Right lobe of liver (tissue), 6 donors: Measurements from ENCODE around the gene EVA1A. TPM values are rescaled to one million over a fixed set of nuclear protein-coding genes. Genes with fewer than 3 reads are reported as not detected.

Experiments used
- ATAC-seq, 4 donors: fragments of 200-7000 bp; cut with Tn5 transposase; one replicate each; pipeline ENCODE4 v1.9.1; 2020; ENCODE audit warnings: mild to moderate bottlenecking in 4 of 4, moderate library complexity in 4 of 4
- DNase-seq, 3 donors: peaks; one replicate each; pipeline ENCODE4 v3.0.0-alpha.2; 2020
- H3K27ac ChIP-seq, 3 donors: fragments of 200-600 bp; one replicate each; pipeline ENCODE4 v1.8.0; 2022
- H3K27me3 ChIP-seq, 2 donors: fragments of 200-600 bp; one replicate each; pipeline ENCODE4 v1.8.0; 2022
- H3K36me3 ChIP-seq, 4 donors: fragments of 200-600 bp; sonication (generic) in 1 of 4; one replicate each; pipeline versions ENCODE4 v1.5.1 to v1.8.0; 2017 to 2022; ENCODE audit warnings: control low read depth in 1 of 4
- H3K4me1 ChIP-seq, 4 donors: fragments of 200-600 bp; sonication (generic) in 1 of 4; one replicate each; pipeline versions ENCODE4 v1.5.1 to v1.8.0; 2017 to 2022; ENCODE audit warnings: control low read depth in 1 of 4
- H3K4me3 ChIP-seq, 3 donors: fragments of 200-600 bp; one replicate each; pipeline ENCODE4 v1.8.0; 2022
- H3K9me3 ChIP-seq, 4 donors: fragments of 200-600 bp; sonication (generic) in 1 of 4; one replicate each; pipeline versions ENCODE4 v1.5.1 to v1.8.0; 2017 to 2022; ENCODE audit warnings: control low read depth in 1 of 4
- POLR2A ChIP-seq: fragments of 450-650 bp; IDR thresholded peaks from one replicate; pipeline ENCODE4 v1.6.1; 2017; ENCODE audit warnings: antibody characterized with exemption, mild to moderate bottlenecking
- WGBS: methylation state at CpG from one replicate; pipeline ENCODE4 v1.1.6; 2018; ENCODE audit warnings: low coverage, low lambda C conversion rate; ENCODE audit not compliant: insufficient coverage; ENCODE audit errors: missing lambda C conversion rate; 5-methylcytosine and 5-hydroxymethylcytosine counted together
- intact Hi-C, 2 donors: fragments of 100-400 bp; cut with DNase I; formaldehyde crosslinking; loops; one replicate each; pipeline versions ENCODE4 v1.11.2 to v1.14.1; 2022
- total RNA-seq, 6 experiments: library from RNA; depleted of rRNA in 2 of 6; stranded (reverse); fragments of >200 nt in 2 of 6; fragmentation: NEBNext Ultra II Directional in 3 of 6; extraction: Animal tissue kit (Norgen Biotek cat#: 25700) in 3 of 6; gene quantifications; one replicate each; pipeline versions ENCODE4 v1.1.0 to v1.2.4, GENCODE V29; 2016 to 2023
- TF ChIP-seq, protein P1 (sequence below), 4 donors: fragments of 200-600 bp in 3 of 4; fragments of 450-650 bp in 1 of 4; IDR thresholded peaks; one replicate each; pipeline versions ENCODE4 v1.5.1 to v1.8.0; 2016 to 2022; ENCODE audit warnings: antibody characterized with exemption in 4 of 4, mild to moderate bottlenecking in 2 of 4
- donor health status: DM: no; HTN: yes; CAD: no.
- donor health status: DM: no; HTN: no; CAD: no.
- donor health status: DM: no; HTN: no; CAD: no.
- donor health status: DM: no; HTN: yes; CAD: no.
- donor health status: DM: no; HTN: yes; CAD: no.

EVA1A gene
- total RNA-seq, 6 experiments from 2014 or later = 30.6 to 125 (median 74.5) TPM

DNA sequence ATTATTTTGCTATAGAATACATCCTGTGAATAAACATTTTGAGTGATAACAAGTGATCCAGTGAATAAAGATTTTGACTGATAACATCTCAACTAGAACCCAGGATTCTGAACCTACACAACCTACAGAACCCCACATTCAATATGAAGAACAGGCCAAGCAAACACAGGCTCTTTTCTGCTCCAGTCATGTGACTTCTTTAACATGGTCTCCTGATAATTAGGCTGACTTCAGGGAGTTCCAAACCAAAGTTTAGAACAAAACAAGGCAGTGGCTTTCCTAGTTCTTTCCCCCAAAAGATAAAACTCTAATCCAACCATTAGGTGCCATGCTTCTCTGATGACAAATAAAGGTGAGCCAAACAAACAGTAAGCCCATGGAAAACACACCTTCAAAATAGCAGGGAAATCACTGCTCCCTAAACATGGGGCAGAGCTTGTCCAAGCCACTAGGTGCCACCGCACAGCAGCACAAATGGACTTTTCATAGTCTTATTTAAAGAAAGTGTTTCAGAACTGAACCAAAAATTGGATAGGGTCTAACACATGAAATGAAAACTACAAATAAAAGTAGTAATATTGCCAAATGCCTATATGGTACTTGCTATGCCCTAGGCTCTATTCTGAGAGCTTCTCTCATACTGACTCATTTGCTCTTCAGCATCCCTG lies 95.3 kb downstream of the EVA1A start:
- Histone ChIP-seq H3K27ac (no peak overlapping the region), H3K9me3 (no peaks in the 10 kb centered on the region), H3K4me1 (no peaks in the 10 kb centered on the region), H3K36me3 (no peaks in the 10 kb centered on the region), H3K27me3 (no peaks in the 10 kb centered on the region), H3K4me3 (no peak overlapping the region)
- intact Hi-C loops = loop anchor here (5.0 kb wide), 1 partner anchor 142 kb away; no protein-coding TSS in a partner anchor
- ATAC-seq (peak; percentile 72 to 92 (median 85)), DNase-seq (peak in 1 of 3 donors; percentile 23)
- 27% methylated on average over 1 of the region's 1 CpG for WGBS
- no peak for TF ChIP-seq POLR2A
- TF ChIP-seq, protein P1, sequence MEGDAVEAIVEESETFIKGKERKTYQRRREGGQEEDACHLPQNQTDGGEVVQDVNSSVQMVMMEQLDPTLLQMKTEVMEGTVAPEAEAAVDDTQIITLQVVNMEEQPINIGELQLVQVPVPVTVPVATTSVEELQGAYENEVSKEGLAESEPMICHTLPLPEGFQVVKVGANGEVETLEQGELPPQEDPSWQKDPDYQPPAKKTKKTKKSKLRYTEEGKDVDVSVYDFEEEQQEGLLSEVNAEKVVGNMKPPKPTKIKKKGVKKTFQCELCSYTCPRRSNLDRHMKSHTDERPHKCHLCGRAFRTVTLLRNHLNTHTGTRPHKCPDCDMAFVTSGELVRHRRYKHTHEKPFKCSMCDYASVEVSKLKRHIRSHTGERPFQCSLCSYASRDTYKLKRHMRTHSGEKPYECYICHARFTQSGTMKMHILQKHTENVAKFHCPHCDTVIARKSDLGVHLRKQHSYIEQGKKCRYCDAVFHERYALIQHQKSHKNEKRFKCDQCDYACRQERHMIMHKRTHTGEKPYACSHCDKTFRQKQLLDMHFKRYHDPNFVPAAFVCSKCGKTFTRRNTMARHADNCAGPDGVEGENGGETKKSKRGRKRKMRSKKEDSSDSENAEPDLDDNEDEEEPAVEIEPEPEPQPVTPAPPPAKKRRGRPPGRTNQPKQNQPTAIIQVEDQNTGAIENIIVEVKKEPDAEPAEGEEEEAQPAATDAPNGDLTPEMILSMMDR (IDR thresholded peaks at IDR 0.05) = peak; percentile 53 to 59 (median 56)

DNA sequence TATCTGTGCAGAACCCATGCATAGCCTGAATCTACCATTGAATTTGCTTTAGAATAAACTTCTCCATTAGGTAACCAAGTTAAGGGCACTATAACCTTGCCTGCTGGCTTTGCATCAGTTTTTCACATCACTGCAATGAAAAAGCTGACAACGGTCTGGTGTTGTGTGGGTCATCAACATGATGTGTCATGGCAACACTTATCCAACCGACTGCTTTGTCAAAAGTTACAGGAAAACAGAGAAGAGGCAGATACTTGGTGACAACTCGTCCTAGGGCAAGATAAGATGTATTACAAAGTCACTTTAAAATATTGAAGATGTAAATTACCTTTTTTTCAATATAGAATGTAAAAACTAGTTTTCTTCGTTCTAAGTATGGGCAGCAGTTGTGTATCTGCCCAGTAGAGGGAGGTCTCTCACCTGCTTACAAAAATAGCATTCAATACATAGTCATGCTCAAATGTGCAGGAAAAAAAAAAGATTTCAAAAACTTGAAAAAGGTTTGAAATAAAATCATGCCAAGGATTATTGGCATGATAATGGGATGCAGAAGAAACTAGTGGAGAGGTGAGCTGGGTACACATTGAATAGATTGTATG lies 96.3 kb downstream of the EVA1A start:
- DNase-seq (no peak), ATAC-seq (peak; percentile 72 to 83 (median 77))
- H3K27ac ChIP-seq = no peak overlapping the region
- TF ChIP-seq POLR2A = no peak
- TF ChIP-seq, protein P1 (IDR thresholded peaks at IDR 0.05) = peak; percentile 72 to 77 (median 76)
- no peaks in the 10 kb centered on the region for H3K27me3 ChIP-seq
- H3K36me3 ChIP-seq = no peaks in the 10 kb centered on the region
- H3K4me3 ChIP-seq = no peak overlapping the region
- 30% methylated on average over 4 of the region's 4 CpGs for WGBS
- intact Hi-C loops = no loop called here
- no peaks in the 10 kb centered on the region for H3K9me3 ChIP-seq
- H3K4me1 ChIP-seq = no peaks in the 10 kb centered on the region

DNA sequence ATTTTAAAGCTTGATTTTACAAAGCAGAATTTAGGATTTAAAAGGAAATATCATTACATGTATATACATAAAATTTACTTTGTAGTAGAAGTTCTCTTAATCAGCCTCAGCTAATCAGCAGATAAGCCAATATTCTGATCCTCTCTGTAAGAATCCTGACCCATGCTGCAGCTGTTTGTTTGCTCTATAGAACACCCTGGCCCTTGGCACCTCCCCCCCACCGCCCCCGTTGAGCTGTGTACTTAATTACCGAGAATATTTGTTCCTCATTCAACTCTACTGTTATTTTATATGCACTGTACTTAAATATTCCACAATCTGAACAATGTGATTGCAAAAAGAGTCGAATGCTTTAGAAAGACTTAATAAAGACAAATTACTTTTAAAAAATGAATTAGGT lies 98.0 kb downstream of the EVA1A start:
- ATAC-seq (no peak), DNase-seq (no peak)
- Histone ChIP-seq H3K27ac (no peak overlapping the region), H3K27me3 (no peaks in the 10 kb centered on the region), H3K36me3 (no peaks in the 10 kb centered on the region), H3K4me1 (no peaks in the 10 kb centered on the region), H3K4me3 (no peak overlapping the region), H3K9me3 (no peaks in the 10 kb centered on the region)
- intact Hi-C loops = no loop called here
- TF ChIP-seq, protein P1 (IDR thresholded peaks at IDR 0.05) = no peak
- no peak for TF ChIP-seq POLR2A
- WGBS = 41% methylated on average over 4 of the region's 4 CpGs

DNA sequence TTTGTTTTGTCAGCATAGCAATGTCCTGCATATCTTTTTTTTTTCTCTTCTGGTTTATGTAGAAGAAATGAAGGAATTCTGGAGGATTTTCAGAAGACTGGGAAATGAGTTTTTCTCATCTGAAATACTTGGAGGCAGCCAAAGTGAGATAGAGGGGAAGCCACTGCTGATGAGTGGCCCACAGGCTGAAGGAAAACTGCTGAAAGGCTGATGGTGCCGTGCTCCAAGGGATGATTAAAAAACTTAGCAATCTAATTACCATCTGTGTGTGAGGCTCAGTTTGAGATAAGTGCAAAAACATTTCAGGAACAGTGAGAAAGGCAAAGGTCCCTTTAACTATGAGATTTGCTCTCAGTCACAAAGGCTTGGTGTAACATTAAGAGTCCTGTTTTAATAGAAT lies 98.5 kb downstream of the EVA1A start:
- Histone ChIP-seq H3K27ac (no peak overlapping the region), H3K27me3 (no peaks in the 10 kb centered on the region), H3K9me3 (no peaks in the 10 kb centered on the region), H3K4me1 (no peaks in the 10 kb centered on the region), H3K36me3 (no peaks in the 10 kb centered on the region), H3K4me3 (no peak overlapping the region)
- intact Hi-C loops = no loop called here
- 62% methylated on average over 1 of the region's 1 CpG for WGBS
- ATAC-seq = no peak
- TF ChIP-seq POLR2A = no peak
- TF ChIP-seq, protein P1 (IDR thresholded peaks at IDR 0.05) = no peak
- DNase-seq = no peak
